Body of pancreas (tissue), 4 donors: ENCODE data around the gene LRFN2. TPM values are rescaled to one million over a fixed set of nuclear protein-coding genes. Genes with fewer than 3 reads are reported as not detected.

Experiments
- ATAC-seq: fragments of 150-250 bp; one replicate; pipeline ENCODE4 v1.9.1; 2016
- DNase-seq, 4 donors: peaks; one replicate each; pipeline ENCODE4 v3.0.0-alpha.2; 2019
- H3K27ac ChIP-seq, 4 donors: fragments of 200-600 bp; sonication (generic); 1 replicate in 3 of 4; 2 replicates in 1 of 4; pipeline versions ENCODE4 v1.5.1 to v1.6.1; 2016 to 2019; ENCODE audit warnings: mild to moderate bottlenecking in 1 of 4, mixed read lengths in 1 of 4, moderate library complexity in 1 of 4
- H3K27me3 ChIP-seq, 2 donors: fragments of 200-600 bp; sonication (generic); one replicate each; pipeline ENCODE4 v1.6.0; 2016; ENCODE audit warnings: mild to moderate bottlenecking in 1 of 2
- H3K36me3 ChIP-seq, 2 donors: fragments of 200-600 bp; sonication (generic); replicated peaks in 1 of 2; 2 replicates each; pipeline ENCODE4 v1.5.1; 2016; ENCODE audit warnings: low read depth in 2 of 2; ENCODE audit not compliant: insufficient read depth in 1 of 2
- H3K4me1 ChIP-seq: fragments of 200-600 bp; sonication (generic); one replicate; pipeline ENCODE4 v1.6.0; 2016
- H3K4me3 ChIP-seq, 2 donors: fragments of 200-600 bp; sonication (generic); 1 replicate in 1 of 2; 2 replicates in 1 of 2; pipeline ENCODE4 v1.5.1; 2016 to 2019
- H3K9me3 ChIP-seq, 3 donors: fragments of 200-600 bp; sonication (generic); 1 replicate in 2 of 3; 2 replicates in 1 of 3; pipeline ENCODE4 v1.5.1; 2016
- POLR2A ChIP-seq, 3 donors: fragments of 450-650 bp; IDR thresholded peaks; one replicate each; pipeline ENCODE4 v1.6.1; 2016; ENCODE audit warnings: antibody characterized with exemption in 3 of 3, mild to moderate bottlenecking in 2 of 3
- WGBS, 2 donors: methylation state at CpG; one replicate each; pipeline ENCODE4 v1.1.5; 2017; 5-methylcytosine and 5-hydroxymethylcytosine counted together
- intact Hi-C: fragments of 100-400 bp; cut with DNase I; formaldehyde crosslinking; loops from one replicate; pipeline ENCODE4 v1.15.1; 2023
- total RNA-seq, 2 donors: library from RNA; depleted of rRNA; stranded (reverse); fragments of >200 nt; gene quantifications; one replicate each; pipeline ENCODE4 v1.1.0, GENCODE V29; 2016
- TF ChIP-seq, protein P1 (sequence below), 7 experiments: fragments of 450-650 bp in 4 of 7; fragments of 200-600 bp in 3 of 7; sonication (generic) in 3 of 7; IDR thresholded peaks; one replicate each; pipeline ENCODE4 v1.5.1; 2016 to 2019; ENCODE audit warnings: antibody characterized with exemption in 7 of 7

LRFN2 gene
- total RNA-seq, 2 donors from 2014 or later, result 0.33 TPM; not detected in 1

- ATAC-seq, result no peak
These were observed 23.1 kb upstream of the LRFN2 start for GRCh38 chr6:40610229-40610628.

GRCh38 chr6:40606981-40607380 lies 19.8 kb upstream of the LRFN2 start:
- intact Hi-C loops, result no loop called here
- Histone ChIP-seq H3K36me3 (no peaks in the 10 kb centered on the region), H3K9me3 (no peaks in the 10 kb centered on the region), H3K4me1 (no peaks in the 10 kb centered on the region), H3K4me3 (no peak overlapping the region), H3K27me3 (no peaks in the 10 kb centered on the region), H3K27ac (no peak overlapping the region)
- DNase-seq, result no peak
- TF ChIP-seq, protein P1, sequence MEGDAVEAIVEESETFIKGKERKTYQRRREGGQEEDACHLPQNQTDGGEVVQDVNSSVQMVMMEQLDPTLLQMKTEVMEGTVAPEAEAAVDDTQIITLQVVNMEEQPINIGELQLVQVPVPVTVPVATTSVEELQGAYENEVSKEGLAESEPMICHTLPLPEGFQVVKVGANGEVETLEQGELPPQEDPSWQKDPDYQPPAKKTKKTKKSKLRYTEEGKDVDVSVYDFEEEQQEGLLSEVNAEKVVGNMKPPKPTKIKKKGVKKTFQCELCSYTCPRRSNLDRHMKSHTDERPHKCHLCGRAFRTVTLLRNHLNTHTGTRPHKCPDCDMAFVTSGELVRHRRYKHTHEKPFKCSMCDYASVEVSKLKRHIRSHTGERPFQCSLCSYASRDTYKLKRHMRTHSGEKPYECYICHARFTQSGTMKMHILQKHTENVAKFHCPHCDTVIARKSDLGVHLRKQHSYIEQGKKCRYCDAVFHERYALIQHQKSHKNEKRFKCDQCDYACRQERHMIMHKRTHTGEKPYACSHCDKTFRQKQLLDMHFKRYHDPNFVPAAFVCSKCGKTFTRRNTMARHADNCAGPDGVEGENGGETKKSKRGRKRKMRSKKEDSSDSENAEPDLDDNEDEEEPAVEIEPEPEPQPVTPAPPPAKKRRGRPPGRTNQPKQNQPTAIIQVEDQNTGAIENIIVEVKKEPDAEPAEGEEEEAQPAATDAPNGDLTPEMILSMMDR (IDR thresholded peaks at IDR 0.05), result no peak
- no peak for TF ChIP-seq POLR2A (IDR thresholded peaks at IDR 0.05)
- no peak for ATAC-seq
- 74 to 76% methylated on average over 4 of the region's 4 CpGs for WGBS, 2 donors

More at GRCh38 chr6:40610229-40610628, 23.1 kb upstream of the LRFN2 start:
- no peaks in the 10 kb centered on the region for H3K27me3 ChIP-seq
- WGBS, 2 donors, result 36 to 53% methylated on average over 2 of the region's 2 CpGs
- H3K4me1 ChIP-seq, result no peaks in the 10 kb centered on the region
- intact Hi-C loops, result no loop called here
- no peaks in the 10 kb centered on the region for H3K36me3 ChIP-seq
- DNase-seq, result no peak
- no peak for TF ChIP-seq POLR2A (IDR thresholded peaks at IDR 0.05)
- TF ChIP-seq, protein P1 (IDR thresholded peaks at IDR 0.05), result no peak
- no peaks in the 10 kb centered on the region for H3K9me3 ChIP-seq
- H3K4me3 ChIP-seq, result no peak overlapping the region
- H3K27ac ChIP-seq, result no peak overlapping the region

DNA sequence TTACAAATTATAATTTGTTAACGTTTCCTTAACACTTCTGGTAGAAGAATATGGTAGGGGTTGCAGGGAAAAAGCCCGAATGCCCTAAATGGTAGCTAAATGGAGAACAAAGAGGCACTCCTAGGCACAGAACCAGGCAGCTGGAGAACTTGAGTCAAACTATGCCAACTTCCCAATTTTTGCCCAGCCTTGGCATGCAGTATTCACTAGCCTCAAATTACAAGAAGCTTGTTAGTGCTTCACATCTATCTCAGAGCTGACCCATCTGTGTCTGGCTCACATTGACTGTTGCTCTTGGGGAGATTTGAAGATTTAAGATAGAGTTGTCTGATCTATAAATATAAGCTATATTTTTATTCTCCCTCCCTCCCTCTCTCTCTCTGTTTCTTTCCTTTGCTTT lies 19.4 kb upstream of the LRFN2 start:
- TF ChIP-seq, protein P1 (IDR thresholded peaks at IDR 0.05), result no peak
- TF ChIP-seq POLR2A (IDR thresholded peaks at IDR 0.05), result no peak
- intact Hi-C loops, result no loop called here
- 61 to 66% methylated on average over 2 of the region's 2 CpGs for WGBS, 2 donors
- Histone ChIP-seq H3K27me3 (no peaks in the 10 kb centered on the region), H3K9me3 (no peaks in the 10 kb centered on the region), H3K36me3 (no peaks in the 10 kb centered on the region), H3K4me1 (no peaks in the 10 kb centered on the region), H3K27ac (no peak overlapping the region), H3K4me3 (no peak overlapping the region)
- DNase-seq, result no peak
- ATAC-seq, result no peak

- WGBS, 2 donors, result 55 to 64% methylated on average over 2 of the region's 2 CpGs
- ATAC-seq (no peak), DNase-seq (no peak)
- Histone ChIP-seq H3K27ac (no peak overlapping the region), H3K9me3 (no peaks in the 10 kb centered on the region), H3K4me3 (no peak overlapping the region), H3K4me1 (no peaks in the 10 kb centered on the region), H3K27me3 (no peaks in the 10 kb centered on the region), H3K36me3 (no peaks in the 10 kb centered on the region)
- intact Hi-C loops, result no loop called here
- TF ChIP-seq, protein P1 (IDR thresholded peaks at IDR 0.05), result no peak
- TF ChIP-seq POLR2A (IDR thresholded peaks at IDR 0.05), result no peak
These were observed 16.9 kb upstream of the LRFN2 start for GRCh38 chr6:40604082-40604481.

GRCh38 chr6:40599555-40599954 lies 12.4 kb upstream of the LRFN2 start:
- H3K27me3 ChIP-seq, result no peaks in the 10 kb centered on the region
- H3K4me3 ChIP-seq, result no peak overlapping the region
- no peaks in the 10 kb centered on the region for H3K9me3 ChIP-seq
- DNase-seq (peak; percentile 29 to 61 (median 34)), ATAC-seq (peak; percentile 68)
- H3K4me1 ChIP-seq, result no peaks in the 10 kb centered on the region
- intact Hi-C loops, result no loop called here
- H3K36me3 ChIP-seq, result no peaks in the 10 kb centered on the region
- TF ChIP-seq, protein P1 (IDR thresholded peaks at IDR 0.05), result no peak
- no peak for TF ChIP-seq POLR2A (IDR thresholded peaks at IDR 0.05)
- WGBS, 2 donors, result 13 to 24% methylated on average over 8 to 28 of the region's 28 CpGs
- no peak overlapping the region for H3K27ac ChIP-seq
